Kidney epithelial cell (primary cell): ENCODE data around the gene TELO2. TPM values are rescaled to one million over a fixed set of nuclear protein-coding genes. Genes with fewer than 3 reads are reported as not detected.

ENCODE experiments used
- DNase-seq: peaks from one replicate; pipeline ENCODE4 v3.0.0-alpha.2; 2010; ENCODE audit warnings: low read depth
- H3K27me3 ChIP-seq: 2 replicates; pipeline ENCODE4 v1.6.0; 2011; ENCODE audit warnings: low read length; ENCODE audit not compliant: control insufficient read depth, insufficient read depth
- H3K36me3 ChIP-seq: 2 replicates; pipeline ENCODE4 v1.5.1; 2011; ENCODE audit warnings: low read length; ENCODE audit not compliant: control insufficient read depth, insufficient read depth
- H3K4me3 ChIP-seq: 2 replicates; pipeline ENCODE4 v1.5.1; 2011; ENCODE audit warnings: low read depth, mild to moderate bottlenecking, control low read depth, low read length
- CTCF ChIP-seq: IDR thresholded peaks from 2 replicates; pipeline ENCODE4 v1.5.1; 2011; ENCODE audit warnings: mild to moderate bottlenecking, moderate library complexity, low read length, control low read depth, inconsistent platforms; ENCODE audit not compliant: insufficient read depth, poor library complexity, severe bottlenecking
- total RNA-seq: library from RNA; depleted of rRNA; stranded (reverse); fragments of >200 nt; gene quantifications from 2 replicates; pipeline ENCODE4 v1.2.3, GENCODE V29; 2015

The TELO2 gene
- total RNA-seq, 1 donor from 2014 or later, result 23.1 TPM

GRCh38 chr16:1542166-1542500 is 49.0 kb downstream of the TELO2 start:
- no peak for TF ChIP-seq CTCF
- no peaks in the 10 kb centered on the region for H3K27me3 ChIP-seq
- DNase-seq, result no peak
- H3K4me3 ChIP-seq, result no peak overlapping the region
- H3K36me3 ChIP-seq, result no peaks in the 10 kb centered on the region

GRCh38 chr16:1542533-1542932 is 49.4 kb downstream of the TELO2 start:
- no peak for TF ChIP-seq CTCF
- no peaks in the 10 kb centered on the region for H3K36me3 ChIP-seq
- DNase-seq, result no peak
- no peak overlapping the region for H3K4me3 ChIP-seq
- no peaks in the 10 kb centered on the region for H3K27me3 ChIP-seq

- peak; percentile 7 for TF ChIP-seq CTCF
- H3K4me3 ChIP-seq, result no peak overlapping the region
- no peaks in the 10 kb centered on the region for H3K36me3 ChIP-seq
- H3K27me3 ChIP-seq, result no peaks in the 10 kb centered on the region
- peak; percentile 23 for DNase-seq
Measured at GRCh38 chr16:1543085-1543896, 50.1 kb downstream of the TELO2 start.

GRCh38 chr16:1545044-1546040 is 52.2 kb downstream of the TELO2 start:
- Histone ChIP-seq H3K36me3 (no peaks in the 10 kb centered on the region), H3K27me3 (no peaks in the 10 kb centered on the region), H3K4me3 (no peak overlapping the region)
- no peak for DNase-seq
- TF ChIP-seq CTCF, result no peak

- TF ChIP-seq CTCF, result no peak
- no peak for DNase-seq
- Histone ChIP-seq H3K4me3 (no peak overlapping the region), H3K36me3 (no peaks in the 10 kb centered on the region), H3K27me3 (no peaks in the 10 kb centered on the region)
Measured at GRCh38 chr16:1546430-1546829, 53.3 kb downstream of the TELO2 start.
